Coronary artery (tissue), 2 donors: Measurements from ENCODE around the gene SEC11C.
"Not testable (repeated sequence)": the region's sequence is repeated elsewhere in the genome, so short reads cannot be mapped to it uniquely, and the experiment has no call there.

Experiments used
- DNase-seq: peaks from one replicate; pipeline ENCODE4 v3.0.0-alpha.2; 2017; ENCODE audit warnings: low spot score
- H3K27ac ChIP-seq, 2 donors: fragments of 200-600 bp; sonication (generic); one replicate each; pipeline ENCODE4 v1.5.1; 2016 to 2019
- H3K4me3 ChIP-seq: fragments of 200-600 bp; sonication (generic); 2 replicates; pipeline ENCODE4 v1.5.1; 2016; ENCODE audit warnings: mild to moderate bottlenecking, moderate library complexity
- CTCF ChIP-seq: fragments of 200-600 bp; sonication (generic); IDR thresholded peaks from one replicate; pipeline ENCODE4 v1.5.1; 2019; ENCODE audit warnings: antibody characterized with exemption

The SEC11C gene

GRCh38 chr18:59132810-59133465, 6.7 kb upstream of the SEC11C start:
- no peak for DNase-seq
- H3K27ac ChIP-seq, result no peak overlapping the region
- TF ChIP-seq CTCF, result no peak
- no peak overlapping the region for H3K4me3 ChIP-seq

- peak overlapping the region; percentile 40 to 79 for H3K27ac ChIP-seq
- no peak for TF ChIP-seq CTCF
- DNase-seq, result no peak
- H3K4me3 ChIP-seq, result peak overlapping the region; percentile 85
Measured at GRCh38 chr18:59139291-59139614, 431 bp upstream of the SEC11C start.

- no peak for TF ChIP-seq CTCF
- Histone ChIP-seq H3K27ac (peak overlapping the region; percentile 40 to 79), H3K4me3 (peak overlapping the region; percentile 85)
- DNase-seq, result no peak
Measured at GRCh38 chr18:59140302-59140885, 710 bp downstream of the SEC11C start.

- Histone ChIP-seq H3K27ac (no peak overlapping the region), H3K4me3 (peak overlapping the region; percentile 85)
- DNase-seq, result no peak
- TF ChIP-seq CTCF, result no peak
Measured at GRCh38 chr18:59141294-59142068, 1.8 kb downstream of the SEC11C start.

GRCh38 chr18:59142274-59142673, 2.6 kb downstream of the SEC11C start:
- no peak for DNase-seq
- Histone ChIP-seq H3K4me3 (no peak overlapping the region), H3K27ac (no peak overlapping the region)
- TF ChIP-seq CTCF, result no peak

- not testable (repeated sequence) for DNase-seq, H3K4me3 ChIP-seq, H3K27ac ChIP-seq
Measured at GRCh38 chr18:59142800-59143416, 3.2 kb downstream of the SEC11C start.

GRCh38 chr18:59143441-59143840, 3.8 kb downstream of the SEC11C start:
- no peak for TF ChIP-seq CTCF
- Histone ChIP-seq H3K27ac (no peak overlapping the region), H3K4me3 (no peak overlapping the region)
- DNase-seq, result no peak
